NT2/D1 (cell line): Measurements from ENCODE around the gene MRPS16.

Experiments
- SUZ12 ChIP-seq: IDR thresholded peaks from 2 replicates; pipeline ENCODE4 v1.6.1; 2011; ENCODE audit not compliant: insufficient read length, insufficient read depth; ENCODE audit errors: extremely low read depth
- YY1 ChIP-seq: IDR thresholded peaks from 2 replicates; pipeline ENCODE4 v1.6.1; 2011; ENCODE audit not compliant: insufficient read length, insufficient read depth
- ZNF274 ChIP-seq: IDR thresholded peaks from 2 replicates; pipeline ENCODE4 v1.6.1; 2011; ENCODE audit warnings: mild to moderate bottlenecking, low read depth, low read length

GRCh38 chr10:73262105-73262730, 9.8 kb upstream of the MRPS16 start:
- no peak for TF ChIP-seq YY1
- TF ChIP-seq ZNF274 = no peak
- TF ChIP-seq SUZ12 = no peak
